ENCODE measurements around the gene MEIOSIN.

DNA sequence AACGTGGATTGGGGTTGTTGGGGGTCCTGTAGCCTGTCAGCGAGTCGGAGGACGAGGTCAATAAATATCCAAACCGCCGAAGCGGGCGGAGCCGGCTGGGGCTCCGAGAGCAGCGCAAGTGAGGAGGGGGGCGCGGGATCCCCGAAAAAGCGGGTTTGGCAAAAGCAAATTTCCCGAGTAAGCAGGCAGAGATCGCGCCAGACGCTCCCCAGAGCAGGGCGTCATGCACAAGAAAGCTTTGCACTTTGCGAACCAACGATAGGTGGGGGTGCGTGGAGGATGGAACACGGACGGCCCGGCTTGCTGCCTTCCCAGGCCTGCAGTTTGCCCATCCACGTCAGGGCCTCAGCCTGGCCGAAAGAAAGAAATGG, 36.6 kb downstream of the MEIOSIN start:
- TF ChIP-seq, protein P1, sequence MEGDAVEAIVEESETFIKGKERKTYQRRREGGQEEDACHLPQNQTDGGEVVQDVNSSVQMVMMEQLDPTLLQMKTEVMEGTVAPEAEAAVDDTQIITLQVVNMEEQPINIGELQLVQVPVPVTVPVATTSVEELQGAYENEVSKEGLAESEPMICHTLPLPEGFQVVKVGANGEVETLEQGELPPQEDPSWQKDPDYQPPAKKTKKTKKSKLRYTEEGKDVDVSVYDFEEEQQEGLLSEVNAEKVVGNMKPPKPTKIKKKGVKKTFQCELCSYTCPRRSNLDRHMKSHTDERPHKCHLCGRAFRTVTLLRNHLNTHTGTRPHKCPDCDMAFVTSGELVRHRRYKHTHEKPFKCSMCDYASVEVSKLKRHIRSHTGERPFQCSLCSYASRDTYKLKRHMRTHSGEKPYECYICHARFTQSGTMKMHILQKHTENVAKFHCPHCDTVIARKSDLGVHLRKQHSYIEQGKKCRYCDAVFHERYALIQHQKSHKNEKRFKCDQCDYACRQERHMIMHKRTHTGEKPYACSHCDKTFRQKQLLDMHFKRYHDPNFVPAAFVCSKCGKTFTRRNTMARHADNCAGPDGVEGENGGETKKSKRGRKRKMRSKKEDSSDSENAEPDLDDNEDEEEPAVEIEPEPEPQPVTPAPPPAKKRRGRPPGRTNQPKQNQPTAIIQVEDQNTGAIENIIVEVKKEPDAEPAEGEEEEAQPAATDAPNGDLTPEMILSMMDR (IDR thresholded peaks at IDR 0.05) = no peak
- no peak for TF ChIP-seq POLR2A (IDR thresholded peaks at IDR 0.05)

Measured in testis (tissue), 2 donors.